IPS DF 6.9 (cell line): Measurements from ENCODE around the gene KRTAP4-11.
"Not testable (repeated sequence)": the region's sequence is repeated elsewhere in the genome, so short reads cannot be mapped to it uniquely, and the experiment has no call there.

Source experiments
- DNase-seq: peaks from one replicate; pipeline ENCODE4 v3.0.0-alpha.2; 2013; ENCODE audit warnings: low read depth, low spot score
- H3K27ac ChIP-seq: one replicate; pipeline ENCODE4 v1.5.1; 2013; ENCODE audit warnings: low read length, control low read depth
- H3K27me3 ChIP-seq: 2 replicates; pipeline ENCODE4 v1.6.1; 2013; ENCODE audit warnings: mild to moderate bottlenecking, low read length; ENCODE audit not compliant: control insufficient read depth, insufficient read depth
- H3K36me3 ChIP-seq: 2 replicates; pipeline ENCODE4 v1.6.1; 2013; ENCODE audit warnings: low read length; ENCODE audit not compliant: control insufficient read depth, insufficient read depth
- H3K4me1 ChIP-seq: 2 replicates; pipeline ENCODE4 v1.6.1; 2013; ENCODE audit warnings: low read length; ENCODE audit not compliant: control insufficient read depth, insufficient read depth
- H3K4me3 ChIP-seq: 2 replicates; pipeline ENCODE4 v1.5.1; 2013; ENCODE audit warnings: mild to moderate bottlenecking, low read length
- H3K9me3 ChIP-seq: 2 replicates; pipeline ENCODE4 v1.6.1; 2013; ENCODE audit warnings: low read length, inconsistent platforms; ENCODE audit not compliant: control insufficient read depth, insufficient read depth
- WGBS: extraction: QIAGEN DNeasy Blood & Tissue Kit; methylation state at CpG from one replicate; pipeline ENCODE4 v1.1.7; 2013; ENCODE audit warnings: mixed read lengths, missing lambda C conversion rate; ENCODE audit not compliant: insufficient read length, insufficient coverage; 5-methylcytosine and 5-hydroxymethylcytosine counted together

KRTAP4-11 gene

GRCh38 chr17:41125064-41125463 is 6.9 kb upstream of the KRTAP4-11 start:
- no peak overlapping the region for H3K4me3 ChIP-seq

GRCh38 chr17:41123991-41124371 is 5.8 kb upstream of the KRTAP4-11 start, which contains the start of gene KRTAP4-12:
Gene KRTAP4-12, minus strand, starts transcription at chr17:41124182. Its CDS starts 60 bp downstream, at chr17:41124122.
- H3K9me3 ChIP-seq, H3K27me3 ChIP-seq, H3K36me3 ChIP-seq, H3K4me1 ChIP-seq, H3K4me3 ChIP-seq, DNase-seq, H3K27ac ChIP-seq: not testable (repeated sequence)
- WGBS = no CpG with 5 or more reads among the region's 3 CpGs

More at GRCh38 chr17:41125064-41125463, 6.9 kb upstream of the KRTAP4-11 start:
- DNase-seq = no peak
- H3K27ac ChIP-seq = no peak overlapping the region
- no peaks in the 10 kb centered on the region for H3K36me3 ChIP-seq
- H3K4me1 ChIP-seq = no peaks in the 10 kb centered on the region
- no CpG with 5 or more reads among the region's 2 CpGs for WGBS
- no peaks in the 10 kb centered on the region for H3K9me3 ChIP-seq
- H3K27me3 ChIP-seq = no peaks in the 10 kb centered on the region

DNA sequence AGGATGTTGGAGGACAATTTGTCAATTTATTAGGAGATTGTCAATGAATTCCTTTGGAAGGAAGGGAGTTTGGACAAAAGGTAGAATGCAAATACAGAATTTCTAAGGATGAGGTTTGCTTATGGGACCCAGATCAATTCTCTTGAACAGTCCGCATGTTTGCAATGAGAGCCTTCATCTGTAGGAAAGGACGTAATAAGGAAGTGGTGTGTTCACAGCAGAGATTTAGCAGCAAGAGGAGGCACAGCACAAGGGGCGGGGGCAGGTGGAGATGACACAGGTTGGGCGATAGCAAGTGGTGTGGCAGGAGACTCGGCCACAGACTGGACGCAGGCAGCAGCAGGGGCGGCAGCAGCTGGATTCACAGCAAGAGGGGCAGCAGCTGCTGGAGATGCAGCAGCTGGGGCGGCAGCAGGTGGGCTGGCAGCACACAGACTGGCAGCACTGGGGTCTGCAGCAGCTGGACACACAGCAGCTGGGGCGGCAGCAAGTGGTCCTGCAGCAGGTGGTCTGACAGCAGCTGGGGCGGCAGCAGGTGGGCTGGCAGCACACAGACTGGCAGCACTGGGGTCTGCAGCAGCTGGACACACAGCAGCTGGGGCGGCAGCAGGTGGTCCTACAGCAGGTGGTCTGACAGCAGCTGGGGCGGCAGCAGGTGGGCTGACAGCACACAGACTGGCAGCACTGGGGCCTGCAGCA is 5.3 kb upstream of the KRTAP4-11 start:
- H3K9me3 ChIP-seq, H3K27me3 ChIP-seq, H3K4me3 ChIP-seq, H3K27ac ChIP-seq, DNase-seq, H3K36me3 ChIP-seq, H3K4me1 ChIP-seq: not testable (repeated sequence)
- no CpG with 5 or more reads among the region's 12 CpGs for WGBS

- H3K27me3 ChIP-seq = no peaks in the 10 kb centered on the region
- no CpG with 5 or more reads among the region's 2 CpGs for WGBS
- no peaks in the 10 kb centered on the region for H3K9me3 ChIP-seq
- no peak overlapping the region for H3K27ac ChIP-seq
- no peak overlapping the region for H3K4me3 ChIP-seq
- DNase-seq = no peak
- H3K4me1 ChIP-seq = no peaks in the 10 kb centered on the region
- H3K36me3 ChIP-seq = no peaks in the 10 kb centered on the region
Observed at GRCh38 chr17:41121742-41122141, 3.6 kb upstream of the KRTAP4-11 start.

GRCh38 chr17:41119696-41120690 is 1.8 kb upstream of the KRTAP4-11 start:
- not testable (repeated sequence) for H3K4me1 ChIP-seq, H3K4me3 ChIP-seq, H3K27me3 ChIP-seq, H3K9me3 ChIP-seq, DNase-seq, H3K36me3 ChIP-seq, H3K27ac ChIP-seq
- no CpG with 5 or more reads among the region's 11 CpGs for WGBS

- Histone ChIP-seq H3K36me3 (no peaks in the 10 kb centered on the region), H3K4me1 (no peaks in the 10 kb centered on the region), H3K27me3 (no peaks in the 10 kb centered on the region), H3K4me3 (no peak overlapping the region), H3K27ac (no peak overlapping the region), H3K9me3 (peaks cover 1% of the 10 kb centered on the region; the same call in 1 of the 2 replicates)
- DNase-seq = no peak
- no CpG with 5 or more reads among the region's 4 CpGs for WGBS
Observed at GRCh38 chr17:41118721-41119120, 548 bp upstream of the KRTAP4-11 start.

GRCh38 chr17:41116297-41116696 is 1.9 kb downstream of the KRTAP4-11 start:
- no CpG with 5 or more reads among the region's 5 CpGs for WGBS
- no peak overlapping the region for H3K4me3 ChIP-seq
- no peak for DNase-seq
- no peak overlapping the region for H3K27ac ChIP-seq
- H3K27me3 ChIP-seq = no peaks in the 10 kb centered on the region
- H3K36me3 ChIP-seq = no peaks in the 10 kb centered on the region
- peaks cover 1% of the 10 kb centered on the region; the same call in 1 of the 2 replicates for H3K9me3 ChIP-seq
- H3K4me1 ChIP-seq = no peaks in the 10 kb centered on the region

GRCh38 chr17:41111151-41111885 is 6.9 kb downstream of the KRTAP4-11 start:
- WGBS = no CpG with 5 or more reads among the region's 2 CpGs
- H3K4me3 ChIP-seq = no peak overlapping the region
- DNase-seq = no peak
- no peaks in the 10 kb centered on the region for H3K27me3 ChIP-seq
- no peak overlapping the region for H3K27ac ChIP-seq
- H3K9me3 ChIP-seq = peaks cover 1% of the 10 kb centered on the region; the same call in 1 of the 2 replicates
- no peaks in the 10 kb centered on the region for H3K36me3 ChIP-seq
- no peaks in the 10 kb centered on the region; the same call in 1 of the 2 replicates for H3K4me1 ChIP-seq

- not testable (repeated sequence) for DNase-seq, H3K27ac ChIP-seq, H3K36me3 ChIP-seq, H3K4me3 ChIP-seq, H3K9me3 ChIP-seq, H3K4me1 ChIP-seq, H3K27me3 ChIP-seq
- WGBS = no CpG with 5 or more reads among the region's 1 CpG
Observed at GRCh38 chr17:41108728-41109386, 9.3 kb downstream of the KRTAP4-11 start.
